MM.1S (cell line): ENCODE measurements around the gene SCO2.

Experiments used
- CTCF ChIP-seq: fragments of 300-600 bp; sonication (generic); IDR thresholded peaks from 2 replicates; pipeline ENCODE4 v1.5.1; 2016; ENCODE audit warnings: antibody characterized with exemption, low read length, mixed read lengths
- EZH2phosphoT487 ChIP-seq: fragments of 300-600 bp; sonication (generic); IDR thresholded peaks from 2 replicates; pipeline ENCODE4 v1.6.1; 2018; ENCODE audit warnings: antibody characterized with exemption, low read length

GRCh38 chr22:50487290-50488005, 38.0 kb downstream of the SCO2 start:
- TF ChIP-seq CTCF (no peak), EZH2phosphoT487 (no peak)
